ENCODE data around the gene ZNF474. TPM values are rescaled to one million over a fixed set of nuclear protein-coding genes. Genes with fewer than 3 reads are reported as not detected.

ZNF474 gene
- total RNA-seq, 1 experiment from 2014 or later = 0.73 TPM

DNA sequence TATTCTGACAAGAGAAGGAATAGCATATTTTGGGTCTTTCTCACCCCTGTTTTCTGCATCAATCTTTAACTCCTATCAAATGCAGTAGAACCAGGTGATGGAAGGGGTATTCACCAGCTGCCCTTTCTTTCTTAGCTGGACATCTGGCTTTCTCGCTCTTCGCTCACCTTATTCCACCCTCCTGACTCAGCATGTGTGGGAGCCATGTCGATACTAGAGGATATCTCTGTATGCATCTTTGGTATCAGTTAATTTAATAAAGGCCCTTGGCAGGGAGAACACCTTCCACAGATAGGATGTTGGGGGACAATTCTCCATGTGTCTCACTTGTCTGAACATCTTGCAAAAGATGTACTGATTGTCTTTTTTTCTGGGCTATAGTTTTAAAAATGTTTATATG, 71.5 kb downstream of the ZNF474 start:
- Mint-ChIP-seq H3K36me3 (ENCODE audit: insufficient read depth, unreplicated experiment) (no peaks in the 10 kb centered on the region), H3K27ac (ENCODE audit: unreplicated experiment) (no peak overlapping the region), H3K9me3 (ENCODE audit: low read depth, unreplicated experiment) (no peaks in the 10 kb centered on the region), H3K4me1 (ENCODE audit: low read depth, unreplicated experiment) (no peaks in the 10 kb centered on the region), H3K4me3 (ENCODE audit: low read depth, unreplicated experiment) (no peak overlapping the region), H3K27me3 (ENCODE audit: unreplicated experiment) (peaks cover 34% of the 10 kb centered on the region)
- intact Hi-C loops (cut with micrococcal nuclease; ENCODE audit: unreplicated experiment) = no loop called here
- TF ChIP-seq, protein P1, sequence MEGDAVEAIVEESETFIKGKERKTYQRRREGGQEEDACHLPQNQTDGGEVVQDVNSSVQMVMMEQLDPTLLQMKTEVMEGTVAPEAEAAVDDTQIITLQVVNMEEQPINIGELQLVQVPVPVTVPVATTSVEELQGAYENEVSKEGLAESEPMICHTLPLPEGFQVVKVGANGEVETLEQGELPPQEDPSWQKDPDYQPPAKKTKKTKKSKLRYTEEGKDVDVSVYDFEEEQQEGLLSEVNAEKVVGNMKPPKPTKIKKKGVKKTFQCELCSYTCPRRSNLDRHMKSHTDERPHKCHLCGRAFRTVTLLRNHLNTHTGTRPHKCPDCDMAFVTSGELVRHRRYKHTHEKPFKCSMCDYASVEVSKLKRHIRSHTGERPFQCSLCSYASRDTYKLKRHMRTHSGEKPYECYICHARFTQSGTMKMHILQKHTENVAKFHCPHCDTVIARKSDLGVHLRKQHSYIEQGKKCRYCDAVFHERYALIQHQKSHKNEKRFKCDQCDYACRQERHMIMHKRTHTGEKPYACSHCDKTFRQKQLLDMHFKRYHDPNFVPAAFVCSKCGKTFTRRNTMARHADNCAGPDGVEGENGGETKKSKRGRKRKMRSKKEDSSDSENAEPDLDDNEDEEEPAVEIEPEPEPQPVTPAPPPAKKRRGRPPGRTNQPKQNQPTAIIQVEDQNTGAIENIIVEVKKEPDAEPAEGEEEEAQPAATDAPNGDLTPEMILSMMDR (IDR thresholded peaks at IDR 0.05; ENCODE audit: unreplicated experiment) = no peak
- BruUV-seq (replicated peaks) = no TSS peak
- CTCF ChIA-PET = interaction anchor here (0.9 kb wide), 1 partner anchor 99 kb away, joined by 3 read pairs; no protein-coding TSS in a partner anchor
- DNase-seq = no peak

DNA sequence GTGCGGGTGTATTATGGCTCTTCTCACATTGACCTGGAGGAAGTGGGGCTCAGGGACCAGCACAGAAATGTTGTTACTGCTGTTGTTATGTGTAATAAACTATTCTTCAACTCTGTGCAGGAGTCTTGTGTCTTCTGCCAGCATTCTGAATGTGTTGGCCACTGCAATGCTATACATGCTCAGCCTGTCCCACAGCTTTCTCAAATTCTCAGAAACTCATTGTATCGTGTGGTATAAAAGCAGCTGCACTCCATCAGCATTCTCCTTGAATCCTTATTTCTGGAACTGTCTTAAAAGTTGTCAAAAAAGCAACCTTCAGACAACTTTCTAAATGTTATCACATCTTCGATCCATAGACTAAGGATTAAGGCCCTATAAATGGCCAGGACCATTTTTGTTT, 72.0 kb downstream of the ZNF474 start:
- CTCF ChIA-PET = interaction anchor here (0.9 kb wide), 1 partner anchor 100 kb away, joined by 3 read pairs; no protein-coding TSS in a partner anchor
- Mint-ChIP-seq H3K27ac (ENCODE audit: unreplicated experiment) (no peak overlapping the region), H3K36me3 (ENCODE audit: insufficient read depth, unreplicated experiment) (no peaks in the 10 kb centered on the region), H3K9me3 (ENCODE audit: low read depth, unreplicated experiment) (no peaks in the 10 kb centered on the region), H3K4me3 (ENCODE audit: low read depth, unreplicated experiment) (no peak overlapping the region), H3K4me1 (ENCODE audit: low read depth, unreplicated experiment) (no peaks in the 10 kb centered on the region), H3K27me3 (ENCODE audit: unreplicated experiment) (peaks cover 39% of the 10 kb centered on the region)
- intact Hi-C loops (cut with micrococcal nuclease; ENCODE audit: unreplicated experiment) = no loop called here
- DNase-seq = no peak
- BruUV-seq (replicated peaks) = no TSS peak
- TF ChIP-seq, protein P1 (IDR thresholded peaks at IDR 0.05; ENCODE audit: unreplicated experiment) = no peak

DNA sequence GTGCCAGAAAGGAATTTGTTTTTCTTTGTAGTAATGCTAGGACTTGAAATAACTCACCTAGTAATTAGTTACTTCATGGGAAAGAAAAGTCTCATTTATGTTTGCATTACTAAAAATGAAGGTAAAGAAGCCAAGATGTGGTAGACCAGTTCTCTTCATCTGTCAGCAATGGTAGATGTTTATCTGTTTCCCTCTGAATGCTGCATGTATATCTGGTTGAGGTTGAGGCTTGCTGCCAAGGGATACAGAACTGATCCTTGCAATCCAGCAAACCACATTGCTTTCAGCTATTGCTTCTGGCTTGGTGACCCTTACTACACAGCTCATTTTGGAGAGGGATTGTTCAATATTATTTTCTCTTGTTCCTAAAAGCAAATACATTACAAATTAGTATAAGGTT, 73.6 kb downstream of the ZNF474 start:
- Mint-ChIP-seq H3K36me3 (ENCODE audit: insufficient read depth, unreplicated experiment) (no peaks in the 10 kb centered on the region), H3K4me3 (ENCODE audit: low read depth, unreplicated experiment) (no peak overlapping the region), H3K9me3 (ENCODE audit: low read depth, unreplicated experiment) (no peaks in the 10 kb centered on the region), H3K27ac (ENCODE audit: unreplicated experiment) (no peak overlapping the region), H3K27me3 (ENCODE audit: unreplicated experiment) (peaks cover 41% of the 10 kb centered on the region), H3K4me1 (ENCODE audit: low read depth, unreplicated experiment) (no peaks in the 10 kb centered on the region)
- CTCF ChIA-PET = no interaction called here
- no peak for DNase-seq
- BruUV-seq (replicated peaks) = no TSS peak
- intact Hi-C loops (cut with micrococcal nuclease; ENCODE audit: unreplicated experiment) = no loop called here
- TF ChIP-seq, protein P1 (IDR thresholded peaks at IDR 0.05; ENCODE audit: unreplicated experiment) = no peak

Other genes with a start within 250 kb of the ZNF474 start
- gene SRFBP1, start 167.6 kb upstream of the ZNF474 start, total RNA-seq (2022) = 27.3 and 30.6 TPM in 2 replicates
- gene LOX, start 51.3 kb upstream of the ZNF474 start, total RNA-seq (2022) = 3.6 and 8.7 TPM in 2 replicates
- gene SNCAIP, start 182.7 kb downstream of the ZNF474 start, total RNA-seq (2022) = 0.22 TPM in 1 of 2 replicates, not detected in the other

Measured in Calu3 (cell line).